Measurements from ENCODE around the gene ATF6. TPM values are rescaled to one million over a fixed set of nuclear protein-coding genes. Genes with fewer than 3 reads are reported as not detected.

ATF6 gene
- total and polyA plus RNA-seq, 2 donors from 2014 or later, result 11.5 to 35.6 TPM

GRCh38 chr1:161777261-161777660 is 11.1 kb downstream of the ATF6 start:
- no peaks in the 10 kb centered on the region for H3K9me3 ChIP-seq (ENCODE audit: control insufficient read depth in 2 of 3, insufficient read depth in 1 of 3, low read length in 3 of 3)
- TF ChIP-seq, protein P1, sequence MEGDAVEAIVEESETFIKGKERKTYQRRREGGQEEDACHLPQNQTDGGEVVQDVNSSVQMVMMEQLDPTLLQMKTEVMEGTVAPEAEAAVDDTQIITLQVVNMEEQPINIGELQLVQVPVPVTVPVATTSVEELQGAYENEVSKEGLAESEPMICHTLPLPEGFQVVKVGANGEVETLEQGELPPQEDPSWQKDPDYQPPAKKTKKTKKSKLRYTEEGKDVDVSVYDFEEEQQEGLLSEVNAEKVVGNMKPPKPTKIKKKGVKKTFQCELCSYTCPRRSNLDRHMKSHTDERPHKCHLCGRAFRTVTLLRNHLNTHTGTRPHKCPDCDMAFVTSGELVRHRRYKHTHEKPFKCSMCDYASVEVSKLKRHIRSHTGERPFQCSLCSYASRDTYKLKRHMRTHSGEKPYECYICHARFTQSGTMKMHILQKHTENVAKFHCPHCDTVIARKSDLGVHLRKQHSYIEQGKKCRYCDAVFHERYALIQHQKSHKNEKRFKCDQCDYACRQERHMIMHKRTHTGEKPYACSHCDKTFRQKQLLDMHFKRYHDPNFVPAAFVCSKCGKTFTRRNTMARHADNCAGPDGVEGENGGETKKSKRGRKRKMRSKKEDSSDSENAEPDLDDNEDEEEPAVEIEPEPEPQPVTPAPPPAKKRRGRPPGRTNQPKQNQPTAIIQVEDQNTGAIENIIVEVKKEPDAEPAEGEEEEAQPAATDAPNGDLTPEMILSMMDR (IDR thresholded peaks at IDR 0.05; ENCODE audit: borderline replicate concordance, extremely low read depth, insufficient read depth), result no peak
- H3K9ac ChIP-seq (ENCODE audit: low read length in 3 of 3), result no peak overlapping the region
- peaks cover 0 to 3% (median 0%) of the 10 kb centered on the region in 3 donors for H3K4me1 ChIP-seq (ENCODE audit: control insufficient read depth in 2 of 3, insufficient read depth in 2 of 3, low read depth in 1 of 3, low read length in 3 of 3)
- intact Hi-C loops (cut with DNase I), result no loop called here
- H3K4me3 ChIP-seq (ENCODE audit: low read length in 3 of 3), result no peak overlapping the region
- no peaks in the 10 kb centered on the region for H3K27me3 ChIP-seq (ENCODE audit: control insufficient read depth, insufficient read depth, low read length)
- peaks cover 0 to under 1% (median 0%) of the 10 kb centered on the region in 3 donors for H3K36me3 ChIP-seq (ENCODE audit: control insufficient read depth in 2 of 3, insufficient read depth in 3 of 3, low read length in 3 of 3)
- DNase-seq, result no peak
- H3K27ac ChIP-seq (ENCODE audit: low read depth in 2 of 2, low read length in 2 of 2), result no peak overlapping the region
- FAIRE-seq, result no peak

DNA sequence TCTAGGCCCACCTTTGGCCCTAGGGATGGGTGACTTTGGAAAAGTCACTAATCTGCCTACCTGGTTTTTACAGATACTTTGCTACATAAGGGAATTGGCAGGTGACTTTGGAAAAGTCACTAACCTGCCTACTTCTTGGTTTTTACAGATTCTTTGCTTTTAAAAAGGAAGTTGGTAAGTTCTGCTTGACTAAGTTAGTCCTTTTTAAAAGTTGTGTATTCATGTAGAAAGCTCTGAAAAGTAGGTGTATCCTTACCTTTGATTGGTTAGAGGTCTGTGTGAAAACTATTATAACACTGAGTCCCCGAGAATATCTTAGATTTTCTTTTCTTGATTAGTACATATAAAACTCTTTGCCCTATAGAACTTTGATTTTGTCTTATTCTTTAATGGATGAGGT is 12.4 kb downstream of the ATF6 start:
- no peak for FAIRE-seq

DNA sequence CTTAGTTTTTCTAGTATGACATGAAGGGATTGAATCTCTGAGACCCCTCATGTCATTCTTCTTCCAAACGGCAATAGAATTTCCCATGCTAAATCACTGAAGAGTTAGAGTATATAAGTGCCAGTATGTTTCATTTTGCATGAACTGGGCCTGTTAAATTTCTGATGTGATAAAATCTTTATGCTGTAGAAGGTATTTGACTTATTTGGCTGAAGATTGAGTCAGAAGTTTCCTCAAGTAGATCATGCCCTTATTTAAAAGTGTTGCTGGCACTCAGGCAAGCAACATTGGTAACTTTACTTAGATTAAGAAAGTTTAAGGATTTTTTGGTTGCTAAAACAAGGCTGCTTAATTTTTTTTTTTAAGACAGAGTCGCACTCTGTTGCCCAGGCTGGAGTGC is 13.3 kb downstream of the ATF6 start:
- TF ChIP-seq, protein P1 (IDR thresholded peaks at IDR 0.05; ENCODE audit: borderline replicate concordance, extremely low read depth, insufficient read depth), result no peak
- Histone ChIP-seq H3K27ac (ENCODE audit: low read depth in 2 of 2, low read length in 2 of 2) (no peak overlapping the region), H3K9me3 (ENCODE audit: control insufficient read depth in 2 of 3, insufficient read depth in 1 of 3, low read length in 3 of 3) (no peaks in the 10 kb centered on the region), H3K36me3 (ENCODE audit: control insufficient read depth in 2 of 3, insufficient read depth in 3 of 3, low read length in 3 of 3) (peaks cover 0 to 10% (median 6%) of the 10 kb centered on the region in 3 donors), H3K27me3 (ENCODE audit: control insufficient read depth, insufficient read depth, low read length) (no peaks in the 10 kb centered on the region), H3K4me1 (ENCODE audit: control insufficient read depth in 2 of 3, insufficient read depth in 2 of 3, low read depth in 1 of 3, low read length in 3 of 3) (peaks cover 0 to 3% (median 0%) of the 10 kb centered on the region in 3 donors), H3K9ac (ENCODE audit: low read length in 3 of 3) (no peak overlapping the region), H3K4me3 (ENCODE audit: low read length in 3 of 3) (no peak overlapping the region)
- intact Hi-C loops (cut with DNase I), result no loop called here
- DNase-seq (no peak), FAIRE-seq (no peak)

More for the DNA sequence above, 12.4 kb downstream of the ATF6 start:
- peaks cover 0 to 10% (median under 1%) of the 10 kb centered on the region in 3 donors for H3K36me3 ChIP-seq (ENCODE audit: control insufficient read depth in 2 of 3, insufficient read depth in 3 of 3, low read length in 3 of 3)
- H3K9me3 ChIP-seq (ENCODE audit: control insufficient read depth in 2 of 3, insufficient read depth in 1 of 3, low read length in 3 of 3), result no peaks in the 10 kb centered on the region
- H3K4me1 ChIP-seq (ENCODE audit: control insufficient read depth in 2 of 3, insufficient read depth in 2 of 3, low read depth in 1 of 3, low read length in 3 of 3), result peaks cover 0 to 3% (median 0%) of the 10 kb centered on the region in 3 donors
- intact Hi-C loops (cut with DNase I), result no loop called here
- H3K4me3 ChIP-seq (ENCODE audit: low read length in 3 of 3), result no peak overlapping the region
- DNase-seq, result no peak
- H3K9ac ChIP-seq (ENCODE audit: low read length in 3 of 3), result no peak overlapping the region
- no peak overlapping the region for H3K27ac ChIP-seq (ENCODE audit: low read depth in 2 of 2, low read length in 2 of 2)
- TF ChIP-seq, protein P1 (IDR thresholded peaks at IDR 0.05; ENCODE audit: borderline replicate concordance, extremely low read depth, insufficient read depth), result no peak
- H3K27me3 ChIP-seq (ENCODE audit: control insufficient read depth, insufficient read depth, low read length), result no peaks in the 10 kb centered on the region

DNA sequence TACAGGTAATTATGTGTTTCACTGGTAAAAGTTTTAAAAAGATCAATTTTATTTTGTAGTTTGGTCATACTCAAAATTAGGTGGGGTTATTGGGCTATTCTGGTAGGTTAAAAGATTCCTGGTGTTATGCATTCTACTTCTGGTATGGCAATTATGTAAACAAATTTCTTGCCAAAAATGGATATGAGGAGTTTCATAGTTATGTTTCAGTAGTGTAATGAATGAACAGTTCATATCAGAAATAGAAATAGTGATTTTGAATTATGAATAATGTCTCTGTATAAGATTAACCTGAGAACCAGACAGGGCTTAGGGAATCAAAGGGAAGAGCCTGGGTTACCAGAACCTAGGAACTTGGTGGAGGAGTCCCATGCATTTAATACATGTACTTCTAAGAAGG is 15.9 kb downstream of the ATF6 start:
- FAIRE-seq (no peak), DNase-seq (no peak)
- Histone ChIP-seq H3K4me3 (ENCODE audit: low read length in 3 of 3) (no peak overlapping the region), H3K9me3 (ENCODE audit: control insufficient read depth in 2 of 3, insufficient read depth in 1 of 3, low read length in 3 of 3) (no peaks in the 10 kb centered on the region), H3K27ac (ENCODE audit: low read depth in 2 of 2, low read length in 2 of 2) (no peak overlapping the region), H3K9ac (ENCODE audit: low read length in 3 of 3) (no peak overlapping the region), H3K36me3 (ENCODE audit: control insufficient read depth in 2 of 3, insufficient read depth in 3 of 3, low read length in 3 of 3) (peaks cover 2 to 14% (median 10%) of the 10 kb centered on the region in 3 donors), H3K27me3 (ENCODE audit: control insufficient read depth, insufficient read depth, low read length) (no peaks in the 10 kb centered on the region), H3K4me1 (ENCODE audit: control insufficient read depth in 2 of 3, insufficient read depth in 2 of 3, low read depth in 1 of 3, low read length in 3 of 3) (peaks cover 0 to 3% (median 0%) of the 10 kb centered on the region in 3 donors)
- intact Hi-C loops (cut with DNase I), result no loop called here
- TF ChIP-seq, protein P1 (IDR thresholded peaks at IDR 0.05; ENCODE audit: borderline replicate concordance, extremely low read depth, insufficient read depth), result no peak
